Measurements from ENCODE around the gene CEP295NL. TPM values are rescaled to one million over a fixed set of nuclear protein-coding genes. Genes with fewer than 3 reads are reported as not detected.

The CEP295NL gene
- total and polyA plus RNA-seq, 2 of the 8 experiments (the other 6 are each of a cell fraction or from before 2014, with no cell fraction given), result 0.06 to 2.0 TPM

DNA sequence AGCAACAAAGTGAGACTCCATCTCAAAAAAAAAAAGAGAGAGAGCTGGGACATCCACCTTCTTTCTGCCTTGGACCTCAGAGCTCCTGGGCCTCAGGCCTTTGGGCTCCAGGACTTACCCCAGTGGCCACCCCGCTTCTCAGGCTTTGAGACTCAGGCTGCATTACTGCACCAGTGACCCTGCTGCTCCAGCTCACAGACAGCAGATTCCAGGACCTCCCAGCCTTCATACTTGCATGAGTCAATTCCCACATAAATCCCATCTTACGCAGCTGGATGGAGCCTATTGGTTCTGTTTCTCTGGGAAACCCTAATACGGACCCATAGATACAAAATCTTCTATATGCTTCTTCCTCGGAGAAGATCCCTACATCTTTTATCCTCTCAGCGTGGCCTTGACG lies 2.1 kb upstream of the CEP295NL start (continued):
- TF ChIP-seq, protein P1, sequence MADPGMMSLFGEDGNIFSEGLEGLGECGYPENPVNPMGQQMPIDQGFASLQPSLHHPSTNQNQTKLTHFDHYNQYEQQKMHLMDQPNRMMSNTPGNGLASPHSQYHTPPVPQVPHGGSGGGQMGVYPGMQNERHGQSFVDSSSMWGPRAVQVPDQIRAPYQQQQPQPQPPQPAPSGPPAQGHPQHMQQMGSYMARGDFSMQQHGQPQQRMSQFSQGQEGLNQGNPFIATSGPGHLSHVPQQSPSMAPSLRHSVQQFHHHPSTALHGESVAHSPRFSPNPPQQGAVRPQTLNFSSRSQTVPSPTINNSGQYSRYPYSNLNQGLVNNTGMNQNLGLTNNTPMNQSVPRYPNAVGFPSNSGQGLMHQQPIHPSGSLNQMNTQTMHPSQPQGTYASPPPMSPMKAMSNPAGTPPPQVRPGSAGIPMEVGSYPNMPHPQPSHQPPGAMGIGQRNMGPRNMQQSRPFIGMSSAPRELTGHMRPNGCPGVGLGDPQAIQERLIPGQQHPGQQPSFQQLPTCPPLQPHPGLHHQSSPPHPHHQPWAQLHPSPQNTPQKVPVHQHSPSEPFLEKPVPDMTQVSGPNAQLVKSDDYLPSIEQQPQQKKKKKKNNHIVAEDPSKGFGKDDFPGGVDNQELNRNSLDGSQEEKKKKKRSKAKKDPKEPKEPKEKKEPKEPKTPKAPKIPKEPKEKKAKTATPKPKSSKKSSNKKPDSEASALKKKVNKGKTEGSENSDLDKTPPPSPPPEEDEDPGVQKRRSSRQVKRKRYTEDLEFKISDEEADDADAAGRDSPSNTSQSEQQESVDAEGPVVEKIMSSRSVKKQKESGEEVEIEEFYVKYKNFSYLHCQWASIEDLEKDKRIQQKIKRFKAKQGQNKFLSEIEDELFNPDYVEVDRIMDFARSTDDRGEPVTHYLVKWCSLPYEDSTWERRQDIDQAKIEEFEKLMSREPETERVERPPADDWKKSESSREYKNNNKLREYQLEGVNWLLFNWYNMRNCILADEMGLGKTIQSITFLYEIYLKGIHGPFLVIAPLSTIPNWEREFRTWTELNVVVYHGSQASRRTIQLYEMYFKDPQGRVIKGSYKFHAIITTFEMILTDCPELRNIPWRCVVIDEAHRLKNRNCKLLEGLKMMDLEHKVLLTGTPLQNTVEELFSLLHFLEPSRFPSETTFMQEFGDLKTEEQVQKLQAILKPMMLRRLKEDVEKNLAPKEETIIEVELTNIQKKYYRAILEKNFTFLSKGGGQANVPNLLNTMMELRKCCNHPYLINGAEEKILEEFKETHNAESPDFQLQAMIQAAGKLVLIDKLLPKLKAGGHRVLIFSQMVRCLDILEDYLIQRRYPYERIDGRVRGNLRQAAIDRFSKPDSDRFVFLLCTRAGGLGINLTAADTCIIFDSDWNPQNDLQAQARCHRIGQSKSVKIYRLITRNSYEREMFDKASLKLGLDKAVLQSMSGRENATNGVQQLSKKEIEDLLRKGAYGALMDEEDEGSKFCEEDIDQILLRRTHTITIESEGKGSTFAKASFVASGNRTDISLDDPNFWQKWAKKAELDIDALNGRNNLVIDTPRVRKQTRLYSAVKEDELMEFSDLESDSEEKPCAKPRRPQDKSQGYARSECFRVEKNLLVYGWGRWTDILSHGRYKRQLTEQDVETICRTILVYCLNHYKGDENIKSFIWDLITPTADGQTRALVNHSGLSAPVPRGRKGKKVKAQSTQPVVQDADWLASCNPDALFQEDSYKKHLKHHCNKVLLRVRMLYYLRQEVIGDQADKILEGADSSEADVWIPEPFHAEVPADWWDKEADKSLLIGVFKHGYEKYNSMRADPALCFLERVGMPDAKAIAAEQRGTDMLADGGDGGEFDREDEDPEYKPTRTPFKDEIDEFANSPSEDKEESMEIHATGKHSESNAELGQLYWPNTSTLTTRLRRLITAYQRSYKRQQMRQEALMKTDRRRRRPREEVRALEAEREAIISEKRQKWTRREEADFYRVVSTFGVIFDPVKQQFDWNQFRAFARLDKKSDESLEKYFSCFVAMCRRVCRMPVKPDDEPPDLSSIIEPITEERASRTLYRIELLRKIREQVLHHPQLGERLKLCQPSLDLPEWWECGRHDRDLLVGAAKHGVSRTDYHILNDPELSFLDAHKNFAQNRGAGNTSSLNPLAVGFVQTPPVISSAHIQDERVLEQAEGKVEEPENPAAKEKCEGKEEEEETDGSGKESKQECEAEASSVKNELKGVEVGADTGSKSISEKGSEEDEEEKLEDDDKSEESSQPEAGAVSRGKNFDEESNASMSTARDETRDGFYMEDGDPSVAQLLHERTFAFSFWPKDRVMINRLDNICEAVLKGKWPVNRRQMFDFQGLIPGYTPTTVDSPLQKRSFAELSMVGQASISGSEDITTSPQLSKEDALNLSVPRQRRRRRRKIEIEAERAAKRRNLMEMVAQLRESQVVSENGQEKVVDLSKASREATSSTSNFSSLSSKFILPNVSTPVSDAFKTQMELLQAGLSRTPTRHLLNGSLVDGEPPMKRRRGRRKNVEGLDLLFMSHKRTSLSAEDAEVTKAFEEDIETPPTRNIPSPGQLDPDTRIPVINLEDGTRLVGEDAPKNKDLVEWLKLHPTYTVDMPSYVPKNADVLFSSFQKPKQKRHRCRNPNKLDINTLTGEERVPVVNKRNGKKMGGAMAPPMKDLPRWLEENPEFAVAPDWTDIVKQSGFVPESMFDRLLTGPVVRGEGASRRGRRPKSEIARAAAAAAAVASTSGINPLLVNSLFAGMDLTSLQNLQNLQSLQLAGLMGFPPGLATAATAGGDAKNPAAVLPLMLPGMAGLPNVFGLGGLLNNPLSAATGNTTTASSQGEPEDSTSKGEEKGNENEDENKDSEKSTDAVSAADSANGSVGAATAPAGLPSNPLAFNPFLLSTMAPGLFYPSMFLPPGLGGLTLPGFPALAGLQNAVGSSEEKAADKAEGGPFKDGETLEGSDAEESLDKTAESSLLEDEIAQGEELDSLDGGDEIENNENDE (IDR thresholded peaks at IDR 0.05; ENCODE audit: insufficient replicate concordance, low read length), result no peak
- TF ChIP-seq EP300 (IDR thresholded peaks at IDR 0.05; ENCODE audit: borderline replicate concordance in 1 of 2, low read depth in 2 of 2, low read length in 2 of 2) (no peak), TAF1 (IDR thresholded peaks at IDR 0.05; ENCODE audit: low read depth, low read length) (no peak), FOSL1 (IDR thresholded peaks at IDR 0.05; ENCODE audit: insufficient read depth, low read depth, low read length) (no peak), POU5F1 (IDR thresholded peaks at IDR 0.05; ENCODE audit: low read depth, low read length) (no peak), KDM4A (IDR thresholded peaks at IDR 0.05; ENCODE audit: low read depth, low read length, severe bottlenecking) (no peak), TEAD4 (IDR thresholded peaks at IDR 0.05; ENCODE audit: low read depth, low read length) (no peak)
- TF ChIP-seq, protein P2, sequence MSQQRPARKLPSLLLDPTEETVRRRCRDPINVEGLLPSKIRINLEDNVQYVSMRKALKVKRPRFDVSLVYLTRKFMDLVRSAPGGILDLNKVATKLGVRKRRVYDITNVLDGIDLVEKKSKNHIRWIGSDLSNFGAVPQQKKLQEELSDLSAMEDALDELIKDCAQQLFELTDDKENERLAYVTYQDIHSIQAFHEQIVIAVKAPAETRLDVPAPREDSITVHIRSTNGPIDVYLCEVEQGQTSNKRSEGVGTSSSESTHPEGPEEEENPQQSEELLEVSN (IDR thresholded peaks at IDR 0.05), result no peak

Data from H1 (cell line).